Liver (tissue), 3 donors: ENCODE results near the gene POLDIP3.
A peak's percentile ranks its signal among the peaks of the same experiment; 100 is the strongest.

Source experiments
- CTCF ChIP-seq: fragments of 150-350 bp; IDR thresholded peaks from 2 replicates; pipeline ENCODE4 v1.5.1; 2017; ENCODE audit warnings: improper control_type of control experiment, low read depth, low read length; ENCODE audit not compliant: missing input control
- MAX ChIP-seq: IDR thresholded peaks from 2 replicates; pipeline ENCODE4 v1.6.1; 2016; ENCODE audit warnings: antibody characterized with exemption
- SP1 ChIP-seq: IDR thresholded peaks from 2 replicates; pipeline ENCODE4 v1.6.1; 2018; ENCODE audit warnings: antibody characterized with exemption, mild to moderate bottlenecking
- ZBTB33 ChIP-seq: IDR thresholded peaks from 2 replicates; pipeline ENCODE4 v1.6.1; 2016; ENCODE audit warnings: antibody characterized with exemption
- donor health status: healthy.
- donor health status: healthy.

GRCh38 chr22:42644422-42645340 is 30.0 kb upstream of the POLDIP3 start:
- no peak for TF ChIP-seq CTCF
- no peak for TF ChIP-seq MAX
- peak; percentile 21 for TF ChIP-seq SP1
- no peak for TF ChIP-seq ZBTB33
